WTC11 (cell line): Measurements from ENCODE around the gene GOLGA5. TPM values are rescaled to one million over a fixed set of nuclear protein-coding genes. Genes with fewer than 3 reads are reported as not detected.

Experiments used
- ATF1 ChIP-seq: sonication (generic); formaldehyde crosslinking; IDR thresholded peaks from 2 replicates; pipeline ENCODE4 v1.8.1; 2023; ENCODE audit warnings: mild to moderate bottlenecking, moderate library complexity, missing genetic modification reagents
- CBFB ChIP-seq: sonication (generic); formaldehyde crosslinking; IDR thresholded peaks from 2 replicates; pipeline ENCODE4 v1.8.1; 2022; ENCODE audit warnings: mild to moderate bottlenecking, low read depth, missing genetic modification reagents
- CDX4 ChIP-seq: fragments of 250-450 bp; sonication (Bioruptor Pico); IDR thresholded peaks from 2 replicates; pipeline ENCODE4 v1.9.0; 2021; ENCODE audit warnings: moderate library complexity, mild to moderate bottlenecking, inconsistent platforms, borderline replicate concordance
- ESRRA ChIP-seq: sonication (generic); formaldehyde crosslinking; IDR thresholded peaks from 2 replicates; pipeline ENCODE4 v1.8.1; 2022; ENCODE audit warnings: mild to moderate bottlenecking, missing genetic modification reagents, borderline replicate concordance
- FOXK1 ChIP-seq: sonication (generic); formaldehyde crosslinking; IDR thresholded peaks from 2 replicates; pipeline ENCODE4 v1.8.0; 2022; ENCODE audit warnings: mild to moderate bottlenecking, moderate library complexity, missing genetic modification reagents
- FOXP4 ChIP-seq: sonication (generic); formaldehyde crosslinking; IDR thresholded peaks from 2 replicates; pipeline ENCODE4 v1.8.0; 2022; ENCODE audit warnings: mild to moderate bottlenecking, missing genetic modification reagents
- GABPB1 ChIP-seq: sonication (generic); formaldehyde crosslinking; IDR thresholded peaks from 2 replicates; pipeline ENCODE4 v1.8.1; 2023; ENCODE audit warnings: mild to moderate bottlenecking, missing genetic modification reagents
- GRHL2 ChIP-seq: fragments of 250-450 bp; sonication (Bioruptor Pico); IDR thresholded peaks from 2 replicates; pipeline ENCODE4 v1.8.0; 2022; ENCODE audit warnings: mild to moderate bottlenecking, moderate library complexity; ENCODE audit not compliant: insufficient replicate concordance, severe bottlenecking
- GTF2I ChIP-seq: fragments of 250-450 bp; sonication (Bioruptor Pico); conservative IDR thresholded peaks from 2 replicates; pipeline ENCODE4 v1.4.0; 2021; ENCODE audit warnings: mild to moderate bottlenecking
- IRF2 ChIP-seq: sonication (generic); formaldehyde crosslinking; IDR thresholded peaks from 2 replicates; pipeline ENCODE4 v1.8.0; 2022; ENCODE audit warnings: low read depth, missing genetic modification reagents, borderline replicate concordance
- MYBL2 ChIP-seq: sonication (generic); formaldehyde crosslinking; IDR thresholded peaks from 2 replicates; pipeline ENCODE4 v1.8.1; 2023; ENCODE audit warnings: mild to moderate bottlenecking, moderate library complexity, missing genetic modification reagents
- NFE2L1 ChIP-seq: sonication (generic); formaldehyde crosslinking; IDR thresholded peaks from 2 replicates; pipeline ENCODE4 v1.8.1; 2023; ENCODE audit warnings: missing genetic modification reagents
- NFYB ChIP-seq: sonication (generic); formaldehyde crosslinking; conservative IDR thresholded peaks from 2 replicates; pipeline ENCODE4 v1.8.0; 2022; ENCODE audit warnings: low read depth, missing genetic modification reagents
- NR3C1 ChIP-seq: sonication (generic); formaldehyde crosslinking; conservative IDR thresholded peaks from 2 replicates; pipeline ENCODE4 v1.8.1; 2023; ENCODE audit warnings: low read depth, mild to moderate bottlenecking, missing genetic modification reagents
- OVOL2 ChIP-seq: fragments of 250-450 bp; sonication (Bioruptor Pico); IDR thresholded peaks from 2 replicates; pipeline ENCODE4 v1.9.0; 2021; ENCODE audit warnings: mild to moderate bottlenecking, borderline replicate concordance
- RORB ChIP-seq: fragments of 250-450 bp; sonication (Bioruptor Pico); IDR thresholded peaks from 2 replicates; pipeline ENCODE4 v1.9.0; 2021; ENCODE audit warnings: mild to moderate bottlenecking
- TEAD1 ChIP-seq: sonication (generic); formaldehyde crosslinking; IDR thresholded peaks from 2 replicates; pipeline ENCODE4 v1.8.0; 2022; ENCODE audit warnings: mild to moderate bottlenecking, missing genetic modification reagents
- ZMAT4 ChIP-seq: fragments of 250-450 bp; sonication (Bioruptor Pico); IDR thresholded peaks from 2 replicates; pipeline ENCODE4 v1.9.0; 2021; ENCODE audit warnings: mild to moderate bottlenecking
- ZNF232 ChIP-seq: sonication (generic); formaldehyde crosslinking; IDR thresholded peaks from 2 replicates; pipeline ENCODE4 v1.8.0; 2022; ENCODE audit warnings: mild to moderate bottlenecking, missing genetic modification reagents
- ZNF317 ChIP-seq: sonication (generic); formaldehyde crosslinking; IDR thresholded peaks from 2 replicates; pipeline ENCODE4 v1.8.1; 2023; ENCODE audit warnings: low read depth, mild to moderate bottlenecking, moderate library complexity, missing genetic modification reagents, borderline replicate concordance
- ZNF425 ChIP-seq: fragments of 250-450 bp; sonication (Bioruptor Pico); conservative IDR thresholded peaks from 2 replicates; pipeline ENCODE4 v1.9.0; 2021; ENCODE audit warnings: mild to moderate bottlenecking
- total RNA-seq: library from RNA; stranded (reverse); gene quantifications from 3 replicates; pipeline ENCODE4 v1.2.3, GENCODE V29; 2021
- TF ChIP-seq, protein P1 (sequence below): sonication (generic); formaldehyde crosslinking; IDR thresholded peaks from 2 replicates; pipeline ENCODE4 v1.8.1; 2022; ENCODE audit warnings: missing genetic modification reagents, borderline replicate concordance
- TF ChIP-seq, protein P2 (sequence below): fragments of 250-450 bp; sonication (Bioruptor Pico); IDR thresholded peaks from 2 replicates; pipeline ENCODE4 v2.1.2; 2022; ENCODE audit warnings: mild to moderate bottlenecking, moderate library complexity
- TF ChIP-seq, protein P3 (sequence below): sonication (generic); formaldehyde crosslinking; IDR thresholded peaks from 2 replicates; pipeline ENCODE4 v1.8.0; 2023; ENCODE audit warnings: missing genetic modification reagents, mild to moderate bottlenecking, borderline replicate concordance

The GOLGA5 gene
- total RNA-seq, 1 experiment from 2014 or later: 27.0 TPM

GRCh38 chr14:92793709-92794546 is at the start of gene GOLGA5 (continued):
- TF ChIP-seq GRHL2 (CRISPR knock-in tag) (no peak), ZNF425 (CRISPR knock-in tag) (no peak), RORB (CRISPR knock-in tag) (peak; percentile 14; the same call in 1 of the 2 replicates), ZMAT4 (CRISPR knock-in tag) (no peak), OVOL2 (no peak), FOXK1 (CRISPR knock-in tag) (peak; percentile 99), FOXP4 (CRISPR knock-in tag) (peak; percentile 73; the same call in 1 of the 2 replicates), GABPB1 (CRISPR knock-in tag) (peak; percentile 59), NFE2L1 (CRISPR knock-in tag) (peak; percentile 78; the same call in 1 of the 2 replicates), GTF2I (CRISPR knock-in tag) (no peak), ZNF232 (peak; percentile 87; the same call in 1 of the 2 replicates), ATF1 (CRISPR knock-in tag) (0 out of 2 replicates have a peak, but pooled peaks have one; percentile 44), ZNF317 (CRISPR knock-in tag) (no peak), NFYB (CRISPR knock-in tag) (peak; percentile 57), ESRRA (CRISPR knock-in tag) (0 out of 2 replicates have a peak, but pooled peaks have one; percentile 50), IRF2 (CRISPR knock-in tag) (no peak), NR3C1 (CRISPR knock-in tag) (peak; percentile 82; the same call in 1 of the 2 replicates), TEAD1 (CRISPR knock-in tag) (peak; percentile 84), CBFB (CRISPR knock-in tag) (peak; percentile 72; the same call in 1 of the 2 replicates), MYBL2 (CRISPR knock-in tag) (peak; percentile 63; the same call in 1 of the 2 replicates), CDX4 (CRISPR knock-in tag) (no peak)
- TF ChIP-seq, protein P1, sequence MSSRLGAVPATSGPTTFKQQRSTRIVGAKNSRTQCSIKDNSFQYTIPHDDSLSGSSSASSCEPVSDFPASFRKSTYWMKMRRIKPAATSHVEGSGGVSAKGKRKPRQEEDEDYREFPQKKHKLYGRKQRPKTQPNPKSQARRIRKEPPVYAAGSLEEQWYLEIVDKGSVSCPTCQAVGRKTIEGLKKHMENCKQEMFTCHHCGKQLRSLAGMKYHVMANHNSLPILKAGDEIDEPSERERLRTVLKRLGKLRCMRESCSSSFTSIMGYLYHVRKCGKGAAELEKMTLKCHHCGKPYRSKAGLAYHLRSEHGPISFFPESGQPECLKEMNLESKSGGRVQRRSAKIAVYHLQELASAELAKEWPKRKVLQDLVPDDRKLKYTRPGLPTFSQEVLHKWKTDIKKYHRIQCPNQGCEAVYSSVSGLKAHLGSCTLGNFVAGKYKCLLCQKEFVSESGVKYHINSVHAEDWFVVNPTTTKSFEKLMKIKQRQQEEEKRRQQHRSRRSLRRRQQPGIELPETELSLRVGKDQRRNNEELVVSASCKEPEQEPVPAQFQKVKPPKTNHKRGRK (CRISPR knock-in tag): no peak
- TF ChIP-seq, protein P2, sequence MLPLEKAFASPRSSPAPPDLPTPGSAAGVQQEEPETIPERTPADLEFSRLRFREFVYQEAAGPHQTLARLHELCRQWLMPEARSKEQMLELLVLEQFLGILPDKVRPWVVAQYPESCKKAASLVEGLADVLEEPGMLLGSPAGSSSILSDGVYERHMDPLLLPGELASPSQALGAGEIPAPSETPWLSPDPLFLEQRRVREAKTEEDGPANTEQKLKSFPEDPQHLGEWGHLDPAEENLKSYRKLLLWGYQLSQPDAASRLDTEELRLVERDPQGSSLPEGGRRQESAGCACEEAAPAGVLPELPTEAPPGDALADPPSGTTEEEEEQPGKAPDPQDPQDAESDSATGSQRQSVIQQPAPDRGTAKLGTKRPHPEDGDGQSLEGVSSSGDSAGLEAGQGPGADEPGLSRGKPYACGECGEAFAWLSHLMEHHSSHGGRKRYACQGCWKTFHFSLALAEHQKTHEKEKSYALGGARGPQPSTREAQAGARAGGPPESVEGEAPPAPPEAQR (CRISPR knock-in tag): no peak
- TF ChIP-seq, protein P3, sequence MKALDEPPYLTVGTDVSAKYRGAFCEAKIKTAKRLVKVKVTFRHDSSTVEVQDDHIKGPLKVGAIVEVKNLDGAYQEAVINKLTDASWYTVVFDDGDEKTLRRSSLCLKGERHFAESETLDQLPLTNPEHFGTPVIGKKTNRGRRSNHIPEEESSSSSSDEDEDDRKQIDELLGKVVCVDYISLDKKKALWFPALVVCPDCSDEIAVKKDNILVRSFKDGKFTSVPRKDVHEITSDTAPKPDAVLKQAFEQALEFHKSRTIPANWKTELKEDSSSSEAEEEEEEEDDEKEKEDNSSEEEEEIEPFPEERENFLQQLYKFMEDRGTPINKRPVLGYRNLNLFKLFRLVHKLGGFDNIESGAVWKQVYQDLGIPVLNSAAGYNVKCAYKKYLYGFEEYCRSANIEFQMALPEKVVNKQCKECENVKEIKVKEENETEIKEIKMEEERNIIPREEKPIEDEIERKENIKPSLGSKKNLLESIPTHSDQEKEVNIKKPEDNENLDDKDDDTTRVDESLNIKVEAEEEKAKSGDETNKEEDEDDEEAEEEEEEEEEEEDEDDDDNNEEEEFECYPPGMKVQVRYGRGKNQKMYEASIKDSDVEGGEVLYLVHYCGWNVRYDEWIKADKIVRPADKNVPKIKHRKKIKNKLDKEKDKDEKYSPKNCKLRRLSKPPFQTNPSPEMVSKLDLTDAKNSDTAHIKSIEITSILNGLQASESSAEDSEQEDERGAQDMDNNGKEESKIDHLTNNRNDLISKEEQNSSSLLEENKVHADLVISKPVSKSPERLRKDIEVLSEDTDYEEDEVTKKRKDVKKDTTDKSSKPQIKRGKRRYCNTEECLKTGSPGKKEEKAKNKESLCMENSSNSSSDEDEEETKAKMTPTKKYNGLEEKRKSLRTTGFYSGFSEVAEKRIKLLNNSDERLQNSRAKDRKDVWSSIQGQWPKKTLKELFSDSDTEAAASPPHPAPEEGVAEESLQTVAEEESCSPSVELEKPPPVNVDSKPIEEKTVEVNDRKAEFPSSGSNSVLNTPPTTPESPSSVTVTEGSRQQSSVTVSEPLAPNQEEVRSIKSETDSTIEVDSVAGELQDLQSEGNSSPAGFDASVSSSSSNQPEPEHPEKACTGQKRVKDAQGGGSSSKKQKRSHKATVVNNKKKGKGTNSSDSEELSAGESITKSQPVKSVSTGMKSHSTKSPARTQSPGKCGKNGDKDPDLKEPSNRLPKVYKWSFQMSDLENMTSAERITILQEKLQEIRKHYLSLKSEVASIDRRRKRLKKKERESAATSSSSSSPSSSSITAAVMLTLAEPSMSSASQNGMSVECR (CRISPR knock-in tag): peak; percentile 39; the same call in 1 of the 2 replicates
